H9 (cell line): ENCODE measurements around the gene POLK. TPM values are rescaled to one million over a fixed set of nuclear protein-coding genes. Genes with fewer than 3 reads are reported as not detected.
"Not testable (repeated sequence)": the region's sequence is repeated elsewhere in the genome, so short reads cannot be mapped to it uniquely, and the experiment has no call there.

Source experiments
- DNase-seq: peaks from one replicate; pipeline ENCODE4 v3.0.0-alpha.2; 2017
- H2AFZ ChIP-seq: one replicate; pipeline ENCODE4 v1.6.1; 2013; ENCODE audit warnings: mild to moderate bottlenecking, low read length, control low read depth, moderate library complexity
- H2AK5ac ChIP-seq: 2 replicates; pipeline ENCODE4 v1.6.1; 2013; ENCODE audit warnings: low read length, control low read depth, mixed read lengths; ENCODE audit not compliant: insufficient read length
- H2BK120ac ChIP-seq: one replicate; pipeline ENCODE4 v1.6.1; 2013; ENCODE audit warnings: low read depth, mild to moderate bottlenecking, low read length, control low read depth, inconsistent platforms; ENCODE audit not compliant: poor library complexity, severe bottlenecking
- H2BK12ac ChIP-seq: 2 replicates; pipeline ENCODE4 v1.6.1; 2013; ENCODE audit warnings: low read length, control low read depth, mixed read lengths, low read depth; ENCODE audit not compliant: insufficient read length
- H2BK15ac ChIP-seq: 2 replicates; pipeline ENCODE4 v1.6.1; 2013; ENCODE audit warnings: low read depth, low read length, control low read depth
- H2BK20ac ChIP-seq: one replicate; pipeline ENCODE4 v1.6.1; 2013; ENCODE audit warnings: low read depth, mild to moderate bottlenecking, low read length, control low read depth, inconsistent platforms; ENCODE audit not compliant: poor library complexity, severe bottlenecking
- H2BK5ac ChIP-seq: 2 replicates; pipeline ENCODE4 v1.6.1; 2013; ENCODE audit warnings: low read length, control low read depth, mixed read lengths; ENCODE audit not compliant: insufficient read length
- H3K14ac ChIP-seq: 2 replicates; pipeline ENCODE4 v1.6.1; 2013; ENCODE audit warnings: low read length, control low read depth; ENCODE audit not compliant: insufficient read depth
- H3K18ac ChIP-seq: 2 replicates; pipeline ENCODE4 v1.6.1; 2013; ENCODE audit warnings: low read depth, mild to moderate bottlenecking, mixed read lengths, low read length, control low read depth; ENCODE audit not compliant: insufficient read length
- H3K23ac ChIP-seq: 2 replicates; pipeline ENCODE4 v1.6.1; 2013; ENCODE audit warnings: low read length, control low read depth, mixed read lengths, low read depth; ENCODE audit not compliant: insufficient read length
- H3K23me2 ChIP-seq: 2 replicates; pipeline ENCODE4 v1.6.1; 2013; ENCODE audit warnings: low read depth, mild to moderate bottlenecking, mixed read lengths, low read length, control low read depth; ENCODE audit not compliant: insufficient read length, poor library complexity, severe bottlenecking
- H3K27ac ChIP-seq: 2 replicates; pipeline ENCODE4 v1.5.1; 2013; ENCODE audit warnings: low read length, control low read depth, mixed read lengths, low read depth; ENCODE audit not compliant: insufficient read length
- H3K27me3 ChIP-seq: 2 replicates; pipeline ENCODE4 v1.6.1; 2013; ENCODE audit warnings: low read length, control low read depth, inconsistent platforms; ENCODE audit not compliant: insufficient read depth
- H3K4ac ChIP-seq: 2 replicates; pipeline ENCODE4 v1.6.1; 2013; ENCODE audit warnings: low read depth, mild to moderate bottlenecking, control low read depth, inconsistent platforms, low read length, moderate library complexity
- H3K4me1 ChIP-seq: 2 replicates; pipeline ENCODE4 v1.6.1; 2013; ENCODE audit warnings: low read length, control low read depth, inconsistent platforms; ENCODE audit not compliant: insufficient read depth
- H3K4me2 ChIP-seq: 2 replicates; pipeline ENCODE4 v1.6.1; 2013; ENCODE audit warnings: low read length, control low read depth, mixed read lengths; ENCODE audit not compliant: insufficient read length, insufficient read depth
- H3K56ac ChIP-seq: 2 replicates; pipeline ENCODE4 v1.6.1; 2013; ENCODE audit warnings: low read depth, mild to moderate bottlenecking, mixed read lengths, low read length, control low read depth; ENCODE audit not compliant: insufficient read length
- H3K79me1 ChIP-seq: 2 replicates; pipeline ENCODE4 v1.6.1; 2013; ENCODE audit warnings: low read depth, mild to moderate bottlenecking, moderate library complexity, low read length, control low read depth, inconsistent platforms; ENCODE audit not compliant: insufficient read depth, poor library complexity, severe bottlenecking
- H3K79me2 ChIP-seq: 2 replicates; pipeline ENCODE4 v1.6.1; 2013; ENCODE audit warnings: low read length, control low read depth, inconsistent platforms; ENCODE audit not compliant: insufficient read depth
- H3K9ac ChIP-seq: 2 replicates; pipeline ENCODE4 v1.6.1; 2013; ENCODE audit warnings: low read length, control low read depth, mixed read lengths; ENCODE audit not compliant: insufficient read length; ENCODE audit errors: extremely low read depth
- H3K9me3 ChIP-seq: one replicate; pipeline ENCODE4 v1.6.1; 2013; ENCODE audit warnings: low read depth, low read length, inconsistent platforms; ENCODE audit not compliant: control insufficient read depth
- H3T11ph ChIP-seq: one replicate; pipeline ENCODE4 v1.6.1; 2013; ENCODE audit warnings: mild to moderate bottlenecking, low read length, control low read depth, inconsistent platforms
- H4K20me1 ChIP-seq: one replicate; pipeline ENCODE4 v1.6.1; 2013; ENCODE audit not compliant: control insufficient read depth, insufficient read length, insufficient read depth
- H4K5ac ChIP-seq: 2 replicates; pipeline ENCODE4 v1.6.1; 2013; ENCODE audit warnings: low read depth, mild to moderate bottlenecking, mixed read lengths, low read length, control low read depth; ENCODE audit not compliant: insufficient read length
- H4K8ac ChIP-seq: replicated peaks from 2 replicates; pipeline ENCODE4 v1.6.1; 2013; ENCODE audit warnings: low read length, control low read depth, mixed read lengths, low read depth; ENCODE audit not compliant: insufficient read length
- H4K91ac ChIP-seq: 2 replicates; pipeline ENCODE4 v1.6.1; 2013; ENCODE audit warnings: low read depth, mild to moderate bottlenecking, moderate library complexity, mixed read lengths, low read length, control low read depth; ENCODE audit not compliant: insufficient read length
- H3K27ac Mint-ChIP-seq, 3 experiments: 2 replicates in 2 of 3; 3 replicates in 1 of 3; pipeline ENCODE4 v1.8.0; 2020 to 2021; ENCODE audit warnings: mixed read lengths in 3 of 3, mild to moderate bottlenecking in 1 of 3, moderate library complexity in 1 of 3
- H3K27me3 Mint-ChIP-seq: 2 replicates; pipeline ENCODE4 v1.8.0; 2021; ENCODE audit warnings: low read depth, mild to moderate bottlenecking, moderate library complexity, mixed read lengths
- H3K36me3 Mint-ChIP-seq, 3 experiments: 2 replicates in 2 of 3; 3 replicates in 1 of 3; pipeline ENCODE4 v1.8.0; 2020 to 2021; ENCODE audit warnings: low read depth in 3 of 3, mixed read lengths in 3 of 3; ENCODE audit not compliant: insufficient read depth in 1 of 3
- H3K4me1 Mint-ChIP-seq, 2 experiments: 2 replicates each; pipeline ENCODE4 v1.8.0; 2020; ENCODE audit warnings: mixed read lengths in 2 of 2
- H3K4me3 Mint-ChIP-seq, 2 experiments: 2 replicates in 1 of 2; 3 replicates in 1 of 2; pipeline ENCODE4 v1.8.0; 2020 to 2021; ENCODE audit warnings: mild to moderate bottlenecking in 2 of 2, mixed read lengths in 2 of 2, moderate library complexity in 1 of 2
- H3K9me3 Mint-ChIP-seq, 2 experiments: 2 replicates in 1 of 2; 3 replicates in 1 of 2; pipeline ENCODE4 v1.8.0; 2020; ENCODE audit warnings: mild to moderate bottlenecking in 2 of 2, mixed read lengths in 2 of 2, moderate library complexity in 1 of 2
- WGBS: extraction: QIAGEN DNeasy Blood & Tissue Kit; methylation state at CpG from one replicate; pipeline ENCODE4 v1.1.7; 2013; ENCODE audit warnings: missing lambda C conversion rate, low lambda C conversion rate, mixed read lengths; ENCODE audit not compliant: insufficient read length; ENCODE audit errors: extremely low coverage; 5-methylcytosine and 5-hydroxymethylcytosine counted together
- total RNA-seq: library from RNA; stranded (reverse); gene quantifications from 2 replicates; pipeline ENCODE4 v1.2.1, GENCODE V29; 2021
- TF ChIP-seq, protein P1 (sequence below): fragments of 200-600 bp; sonication (generic); conservative IDR thresholded peaks from 3 replicates; pipeline ENCODE4 v1.8.0; 2021; ENCODE audit warnings: antibody characterized with exemption, mild to moderate bottlenecking

The POLK gene
- total RNA-seq, 1 experiment from 2014 or later = 7.6 TPM

DNA sequence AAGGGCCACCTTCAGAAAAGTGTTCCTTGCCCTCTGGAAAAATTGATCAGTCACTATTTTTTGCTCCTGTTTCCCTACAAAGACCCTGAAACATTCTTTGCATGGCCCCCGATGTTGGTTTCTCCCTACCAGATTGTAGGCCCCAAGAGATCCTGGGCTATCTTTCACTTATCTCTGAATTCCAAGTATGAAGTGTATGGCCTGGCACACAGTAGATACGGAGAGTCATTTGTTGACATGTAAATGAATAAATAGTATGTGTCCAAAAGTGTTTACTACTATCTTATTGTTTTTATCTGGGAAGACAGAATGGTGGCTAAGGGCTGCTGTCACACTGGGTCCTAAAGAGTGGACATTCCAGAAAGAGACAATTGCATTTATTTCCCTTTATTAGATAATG, 92.1 kb downstream of the POLK start:
- H3K14ac ChIP-seq = no peak overlapping the region
- no peak overlapping the region for H3T11ph ChIP-seq
- H3K4ac ChIP-seq = no peak overlapping the region
- Mint-ChIP-seq H3K4me3 (no peak overlapping the region), H3K36me3 (peaks cover 0 to 6% (median 4%) of the 10 kb centered on the region in 3 experiments; a peak in 3 of 7 replicates), H3K4me1 (peaks cover 20 to 32% of the 10 kb centered on the region in 2 experiments), H3K27me3 (no peaks in the 10 kb centered on the region), H3K9me3 (no peaks in the 10 kb centered on the region), H3K27ac (peak overlapping the region in 1 of 3 experiments; percentile 0; a peak in 1 of 7 replicates)
- no peak overlapping the region for H4K8ac ChIP-seq
- H3K79me2 ChIP-seq = no peaks in the 10 kb centered on the region
- no peak overlapping the region for H3K27ac ChIP-seq
- H3K9ac ChIP-seq = no peak overlapping the region
- no peak overlapping the region for H3K4me2 ChIP-seq
- no peak overlapping the region for H2BK5ac ChIP-seq
- no peak overlapping the region for H2BK15ac ChIP-seq
- H3K18ac ChIP-seq = no peak overlapping the region
- no peak overlapping the region for H2BK12ac ChIP-seq
- no peak for DNase-seq
- H3K23ac ChIP-seq = no peak overlapping the region
- no peaks in the 10 kb centered on the region for H3K27me3 ChIP-seq
- no peak overlapping the region for H4K91ac ChIP-seq
- H3K23me2 ChIP-seq = no peaks in the 10 kb centered on the region
- no peaks in the 10 kb centered on the region for H3K79me1 ChIP-seq
- WGBS = no CpG with 5 or more reads among the region's 2 CpGs
- no peaks in the 10 kb centered on the region for H3K9me3 ChIP-seq
- H2BK120ac ChIP-seq = no peak overlapping the region
- TF ChIP-seq, protein P1, sequence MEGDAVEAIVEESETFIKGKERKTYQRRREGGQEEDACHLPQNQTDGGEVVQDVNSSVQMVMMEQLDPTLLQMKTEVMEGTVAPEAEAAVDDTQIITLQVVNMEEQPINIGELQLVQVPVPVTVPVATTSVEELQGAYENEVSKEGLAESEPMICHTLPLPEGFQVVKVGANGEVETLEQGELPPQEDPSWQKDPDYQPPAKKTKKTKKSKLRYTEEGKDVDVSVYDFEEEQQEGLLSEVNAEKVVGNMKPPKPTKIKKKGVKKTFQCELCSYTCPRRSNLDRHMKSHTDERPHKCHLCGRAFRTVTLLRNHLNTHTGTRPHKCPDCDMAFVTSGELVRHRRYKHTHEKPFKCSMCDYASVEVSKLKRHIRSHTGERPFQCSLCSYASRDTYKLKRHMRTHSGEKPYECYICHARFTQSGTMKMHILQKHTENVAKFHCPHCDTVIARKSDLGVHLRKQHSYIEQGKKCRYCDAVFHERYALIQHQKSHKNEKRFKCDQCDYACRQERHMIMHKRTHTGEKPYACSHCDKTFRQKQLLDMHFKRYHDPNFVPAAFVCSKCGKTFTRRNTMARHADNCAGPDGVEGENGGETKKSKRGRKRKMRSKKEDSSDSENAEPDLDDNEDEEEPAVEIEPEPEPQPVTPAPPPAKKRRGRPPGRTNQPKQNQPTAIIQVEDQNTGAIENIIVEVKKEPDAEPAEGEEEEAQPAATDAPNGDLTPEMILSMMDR = no peak
- H4K5ac ChIP-seq = no peak overlapping the region
- no peak overlapping the region for H2AK5ac ChIP-seq
- no peaks in the 10 kb centered on the region for H4K20me1 ChIP-seq
- no peak overlapping the region for H2AFZ ChIP-seq
- no peak overlapping the region for H3K56ac ChIP-seq
- H2BK20ac ChIP-seq = no peak overlapping the region
- H3K4me1 ChIP-seq = peaks cover 3% of the 10 kb centered on the region; the same call in 1 of the 2 replicates

DNA sequence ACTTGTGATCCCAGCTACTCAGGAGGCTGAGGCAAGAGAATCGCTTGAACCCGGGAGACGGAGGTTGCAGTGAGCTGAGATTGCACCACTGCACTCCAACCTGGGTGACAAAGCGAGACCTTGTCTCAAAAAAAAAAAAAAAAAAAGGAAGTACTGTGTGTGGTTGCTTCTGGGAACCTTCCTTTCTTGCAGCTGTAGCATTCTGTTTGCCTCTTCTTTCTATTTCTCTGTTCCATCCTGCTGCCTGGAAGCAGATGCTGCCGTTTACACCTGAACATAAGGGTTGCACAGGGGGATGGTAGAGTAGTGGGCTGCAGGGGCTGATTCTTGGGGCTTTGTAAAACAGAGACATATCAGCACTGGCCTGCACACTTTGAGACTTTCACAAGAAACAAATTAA, 95.7 kb downstream of the POLK start:
- not testable (repeated sequence) for H3K4me3 Mint-ChIP-seq, H2BK12ac ChIP-seq, H3K27me3 ChIP-seq, H3K23ac ChIP-seq, H3K79me1 ChIP-seq, H3K4ac ChIP-seq, H3K27ac ChIP-seq, H2BK5ac ChIP-seq, H3K9me3 Mint-ChIP-seq, H2BK20ac ChIP-seq, H4K8ac ChIP-seq, H3K4me1 ChIP-seq, H3K56ac ChIP-seq, H3T11ph ChIP-seq, H3K36me3 Mint-ChIP-seq, H3K9ac ChIP-seq, H3K79me2 ChIP-seq, H4K5ac ChIP-seq, H2AFZ ChIP-seq, H3K18ac ChIP-seq, H3K27me3 Mint-ChIP-seq, H3K4me2 ChIP-seq, H4K20me1 ChIP-seq, H4K91ac ChIP-seq, H2AK5ac ChIP-seq, H3K27ac Mint-ChIP-seq, DNase-seq, H3K9me3 ChIP-seq, H2BK120ac ChIP-seq, H3K14ac ChIP-seq
- H3K4me1 Mint-ChIP-seq = peaks cover 35 to 47% of the 10 kb centered on the region in 2 experiments
- Histone ChIP-seq H3K23me2 (peaks cover 11% of the 10 kb centered on the region), H2BK15ac (peak overlapping the region; percentile 69; the same call in 1 of the 2 replicates)
- WGBS = no CpG with 5 or more reads among the region's 5 CpGs
